ENCODE measurements around the gene SCUBE1. TPM values are rescaled to one million over a fixed set of nuclear protein-coding genes. Genes with fewer than 3 reads are reported as not detected.

The SCUBE1 gene
- total RNA-seq, 1 donor from 2014 or later, result 2.9 TPM

- intact Hi-C loops (cut with DNase I), result no loop called here
- no peaks in the 10 kb centered on the region for H3K4me1 ChIP-seq
- DNase-seq (ENCODE audit: low spot score in 2 of 2), result no peak
- H3K36me3 ChIP-seq, result no peaks in the 10 kb centered on the region
- TF ChIP-seq, protein P1, sequence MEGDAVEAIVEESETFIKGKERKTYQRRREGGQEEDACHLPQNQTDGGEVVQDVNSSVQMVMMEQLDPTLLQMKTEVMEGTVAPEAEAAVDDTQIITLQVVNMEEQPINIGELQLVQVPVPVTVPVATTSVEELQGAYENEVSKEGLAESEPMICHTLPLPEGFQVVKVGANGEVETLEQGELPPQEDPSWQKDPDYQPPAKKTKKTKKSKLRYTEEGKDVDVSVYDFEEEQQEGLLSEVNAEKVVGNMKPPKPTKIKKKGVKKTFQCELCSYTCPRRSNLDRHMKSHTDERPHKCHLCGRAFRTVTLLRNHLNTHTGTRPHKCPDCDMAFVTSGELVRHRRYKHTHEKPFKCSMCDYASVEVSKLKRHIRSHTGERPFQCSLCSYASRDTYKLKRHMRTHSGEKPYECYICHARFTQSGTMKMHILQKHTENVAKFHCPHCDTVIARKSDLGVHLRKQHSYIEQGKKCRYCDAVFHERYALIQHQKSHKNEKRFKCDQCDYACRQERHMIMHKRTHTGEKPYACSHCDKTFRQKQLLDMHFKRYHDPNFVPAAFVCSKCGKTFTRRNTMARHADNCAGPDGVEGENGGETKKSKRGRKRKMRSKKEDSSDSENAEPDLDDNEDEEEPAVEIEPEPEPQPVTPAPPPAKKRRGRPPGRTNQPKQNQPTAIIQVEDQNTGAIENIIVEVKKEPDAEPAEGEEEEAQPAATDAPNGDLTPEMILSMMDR (IDR thresholded peaks at IDR 0.05), result no peak
- H3K27me3 ChIP-seq, result no peaks in the 10 kb centered on the region
- no peak overlapping the region for H3K27ac ChIP-seq
- no peak overlapping the region for H3K4me3 ChIP-seq
- no peaks in the 10 kb centered on the region for H3K9me3 ChIP-seq
Measured at GRCh38 chr22:43222987-43223386, 120.2 kb downstream of the SCUBE1 start.

DNA sequence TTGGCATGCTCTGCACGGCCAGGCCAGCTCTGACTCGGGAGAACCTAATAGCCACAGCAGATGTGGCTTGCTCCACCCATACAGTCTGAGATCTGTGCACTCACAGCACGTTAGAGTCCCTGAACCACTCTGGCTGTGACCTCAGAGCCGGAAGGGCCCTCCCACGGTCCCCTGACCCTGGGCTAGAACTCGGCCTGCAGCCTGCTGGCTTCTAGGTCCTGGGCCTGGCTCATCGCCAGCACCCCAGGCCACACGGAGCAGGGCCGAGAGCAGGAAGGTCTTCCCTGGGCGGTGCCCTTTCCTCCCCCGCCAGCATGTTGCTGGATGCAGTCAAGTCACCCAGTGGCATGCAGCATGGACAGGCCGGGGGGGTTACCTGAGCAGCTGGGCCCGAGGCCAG, 120.9 kb downstream of the SCUBE1 start:
- Histone ChIP-seq H3K9me3 (no peaks in the 10 kb centered on the region), H3K27ac (no peak overlapping the region)
- intact Hi-C loops (cut with DNase I), result no loop called here

DNA sequence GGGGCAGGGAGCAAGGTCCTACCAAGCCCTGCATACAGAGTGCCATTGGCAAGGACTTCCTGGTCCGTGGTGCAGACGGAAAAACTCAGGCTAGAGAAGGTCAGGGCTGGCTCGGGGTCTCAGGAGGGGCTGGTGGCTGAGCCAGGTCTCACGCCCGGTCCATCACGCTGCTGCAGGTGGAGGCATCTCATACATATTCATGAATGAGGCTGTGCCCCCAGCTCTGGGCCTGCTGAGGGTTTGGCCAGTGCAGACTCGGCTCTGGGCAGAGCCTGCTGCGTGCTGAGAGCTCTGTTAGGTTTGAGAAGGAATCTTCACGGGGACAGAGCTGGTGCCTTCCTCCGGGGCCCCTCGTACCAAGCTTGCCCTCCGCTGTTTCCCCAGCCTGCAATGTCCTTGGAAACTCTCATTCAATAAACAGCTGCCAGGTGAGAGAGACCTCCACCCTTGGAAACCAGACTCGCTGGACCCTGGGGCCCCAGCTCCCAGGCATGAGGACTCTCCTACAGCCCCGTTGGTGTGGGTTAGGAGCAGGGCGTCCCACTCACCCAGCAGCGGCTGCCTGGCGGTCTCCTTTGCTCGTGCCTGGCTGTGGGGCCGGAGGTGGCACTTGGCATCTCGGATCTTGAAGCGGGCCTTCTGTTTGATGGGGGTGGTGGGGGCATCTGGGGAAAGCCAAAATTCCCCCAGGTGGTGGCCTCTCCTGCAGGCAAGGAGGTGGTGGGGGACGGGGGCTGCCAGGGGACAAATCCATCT, 122.4 kb downstream of the SCUBE1 start:
- intact Hi-C loops (cut with DNase I), result no loop called here
- H3K4me3 ChIP-seq, result no peak overlapping the region
- no peaks in the 10 kb centered on the region for H3K4me1 ChIP-seq
- H3K36me3 ChIP-seq, result no peaks in the 10 kb centered on the region
- no peaks in the 10 kb centered on the region for H3K27me3 ChIP-seq
- no peaks in the 10 kb centered on the region for H3K9me3 ChIP-seq
- no peak overlapping the region for H3K27ac ChIP-seq
- TF ChIP-seq, protein P1 (IDR thresholded peaks at IDR 0.05), result no peak
- no peak for DNase-seq (ENCODE audit: low spot score in 2 of 2)

More for the DNA sequence above, 120.9 kb downstream of the SCUBE1 start:
- Histone ChIP-seq H3K4me1 (no peaks in the 10 kb centered on the region), H3K36me3 (no peaks in the 10 kb centered on the region), H3K27me3 (no peaks in the 10 kb centered on the region), H3K4me3 (no peak overlapping the region)
- TF ChIP-seq, protein P1 (IDR thresholded peaks at IDR 0.05), result no peak
- DNase-seq (ENCODE audit: low spot score in 2 of 2), result no peak

DNA sequence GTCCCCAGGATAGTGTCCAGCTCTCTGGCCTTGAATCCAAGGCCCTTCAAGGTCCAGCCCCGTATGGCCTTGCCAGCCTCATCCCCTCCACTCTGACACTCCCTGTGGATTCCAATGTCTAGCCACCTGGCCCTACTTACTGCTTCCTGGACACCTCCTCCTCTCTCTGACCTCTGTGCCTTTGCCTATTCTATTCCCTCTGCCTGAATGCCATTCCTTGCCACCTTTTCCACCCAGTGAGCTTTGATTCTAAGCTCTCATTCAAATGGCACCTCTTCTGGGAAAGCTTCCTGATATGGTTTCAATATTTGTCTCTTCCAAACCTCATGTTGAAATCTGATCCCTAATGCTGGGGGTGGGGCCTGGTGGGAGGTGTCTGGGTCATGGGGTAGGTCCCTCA, 124.4 kb downstream of the SCUBE1 start:
- TF ChIP-seq, protein P1 (IDR thresholded peaks at IDR 0.05), result no peak
- no peaks in the 10 kb centered on the region for H3K36me3 ChIP-seq
- intact Hi-C loops (cut with DNase I), result no loop called here
- H3K27me3 ChIP-seq, result no peaks in the 10 kb centered on the region
- H3K27ac ChIP-seq, result no peak overlapping the region
- H3K4me1 ChIP-seq, result no peaks in the 10 kb centered on the region
- H3K4me3 ChIP-seq, result no peak overlapping the region
- H3K9me3 ChIP-seq, result no peaks in the 10 kb centered on the region
- no peak for DNase-seq (ENCODE audit: low spot score in 2 of 2)

DNA sequence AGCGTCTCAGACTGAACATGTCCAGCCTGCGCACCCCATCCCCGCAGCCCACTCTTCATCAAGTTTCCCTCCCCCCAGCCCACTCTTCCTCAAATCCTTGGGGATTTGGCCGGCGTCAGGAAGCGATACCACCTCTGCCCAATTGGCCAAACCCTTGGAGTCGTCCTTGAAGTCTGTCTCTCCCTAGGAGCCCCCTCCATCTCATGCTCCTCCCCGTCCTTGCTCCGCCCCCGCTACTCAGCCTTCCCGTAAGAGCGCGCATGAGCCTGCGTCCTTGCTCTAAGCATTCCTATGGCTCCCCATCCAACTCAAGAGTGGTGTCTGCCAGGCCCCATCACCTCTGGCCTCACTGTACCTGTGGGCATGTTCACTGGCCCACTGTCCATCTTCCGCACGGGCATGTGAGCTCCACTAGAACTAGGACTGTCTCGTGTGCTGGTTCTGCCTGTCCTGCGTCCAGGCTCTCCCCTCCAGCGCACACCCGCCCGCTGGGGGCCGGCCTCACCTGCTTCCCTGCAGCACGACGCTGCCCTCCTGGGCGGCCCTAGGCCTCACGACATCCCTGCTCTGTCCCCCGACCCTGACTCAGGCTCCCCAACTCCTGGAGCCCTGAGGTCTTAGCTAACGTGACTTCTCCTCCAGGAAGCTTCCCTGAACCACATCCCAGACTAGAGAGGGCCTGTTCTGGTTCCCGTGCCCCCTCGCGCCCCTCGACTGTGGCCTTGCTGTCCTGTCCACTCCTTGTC, 125.7 kb downstream of the SCUBE1 start:
- Histone ChIP-seq H3K36me3 (no peaks in the 10 kb centered on the region), H3K4me1 (no peaks in the 10 kb centered on the region), H3K27me3 (no peaks in the 10 kb centered on the region), H3K27ac (no peak overlapping the region), H3K4me3 (no peak overlapping the region), H3K9me3 (no peaks in the 10 kb centered on the region)
- TF ChIP-seq, protein P1 (IDR thresholded peaks at IDR 0.05), result no peak
- no peak for DNase-seq (ENCODE audit: low spot score in 2 of 2)
- intact Hi-C loops (cut with DNase I), result no loop called here
